Mucosa of descending colon (tissue), 3 donors: ENCODE results near the gene SPRED3. TPM values are rescaled to one million over a fixed set of nuclear protein-coding genes. Genes with fewer than 3 reads are reported as not detected.

Experiments used
- ATAC-seq: fragments of 200-7000 bp; cut with Tn5 transposase; one replicate; pipeline ENCODE4 v1.9.1; 2020; ENCODE audit warnings: mild to moderate bottlenecking, moderate library complexity
- DNase-seq, 3 donors: peaks; one replicate each; pipeline ENCODE4 v3.0.0-alpha.2; 2020
- H3K36me3 ChIP-seq: fragments of 200-600 bp; one replicate; pipeline ENCODE4 v1.8.0; 2021; ENCODE audit warnings: low read depth, mild to moderate bottlenecking
- H3K4me1 ChIP-seq: fragments of 200-600 bp; one replicate; pipeline ENCODE4 v1.8.0; 2021; ENCODE audit warnings: low read depth, mild to moderate bottlenecking
- H3K4me3 ChIP-seq: fragments of 200-600 bp; one replicate; pipeline ENCODE4 v1.8.0; 2021; ENCODE audit warnings: mild to moderate bottlenecking
- H3K9me3 ChIP-seq: fragments of 200-600 bp; one replicate; pipeline ENCODE4 v1.8.0; 2021; ENCODE audit warnings: mild to moderate bottlenecking
- CTCF ChIP-seq: fragments of 200-600 bp; IDR thresholded peaks from one replicate; pipeline ENCODE4 v1.8.0; 2022; ENCODE audit warnings: antibody characterized with exemption, mild to moderate bottlenecking
- intact Hi-C, 2 donors: fragments of 100-400 bp; cut with DNase I in 1 of 2; cut with micrococcal nuclease in 1 of 2; formaldehyde crosslinking; loops; one replicate each; pipeline versions ENCODE4 v1.11.0 to v1.11.1; 2022; cut with DNase I, micrococcal nuclease
- total RNA-seq, 3 donors: library from RNA; stranded (reverse); fragmentation: NEBNext Ultra II Directional in 2 of 3; extraction: Animal tissue kit (Norgen Biotek cat#: 25700) in 2 of 3; gene quantifications; one replicate each; pipeline versions ENCODE4 v1.2.1 to v1.2.4, GENCODE V29; 2021 to 2023
- donor health status: DM: no; HTN: no; CAD: no; lungs with moderate emphysema.
- donor health status: DM: no; HTN: no; CAD: no.
- donor health status: DM: no; HTN: yes; CAD: no.

Gene SPRED3
- total RNA-seq, 3 donors from 2014 or later, result 0.46 to 0.82 (median 0.80) TPM

DNA sequence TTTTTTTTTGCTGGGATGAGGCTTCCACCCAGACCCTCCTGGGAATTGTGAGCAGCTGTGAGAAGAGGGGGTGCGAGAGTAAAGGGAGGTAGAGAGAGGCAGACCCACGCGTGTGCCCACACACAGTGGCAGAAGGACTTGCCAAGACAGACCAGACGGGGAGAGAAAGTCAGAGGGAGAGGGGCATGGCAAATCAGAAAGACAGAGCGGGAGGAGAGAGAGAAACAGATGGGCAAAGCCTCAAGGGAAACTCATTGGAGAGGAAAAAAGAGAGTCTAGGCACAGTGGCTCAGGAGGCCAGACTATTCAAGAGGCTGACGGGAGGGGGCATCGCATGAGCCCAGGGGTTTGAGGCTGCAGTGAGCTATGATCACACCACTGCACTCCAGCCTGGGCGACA lies 35.9 kb upstream of the SPRED3 start:
- H3K36me3 ChIP-seq, result no peaks in the 10 kb centered on the region
- no peaks in the 10 kb centered on the region for H3K9me3 ChIP-seq
- no peak for TF ChIP-seq CTCF
- intact Hi-C loops, result no loop called here
- H3K4me1 ChIP-seq, result no peaks in the 10 kb centered on the region
- DNase-seq (no peak), ATAC-seq (no peak)
- H3K4me3 ChIP-seq, result no peak overlapping the region

DNA sequence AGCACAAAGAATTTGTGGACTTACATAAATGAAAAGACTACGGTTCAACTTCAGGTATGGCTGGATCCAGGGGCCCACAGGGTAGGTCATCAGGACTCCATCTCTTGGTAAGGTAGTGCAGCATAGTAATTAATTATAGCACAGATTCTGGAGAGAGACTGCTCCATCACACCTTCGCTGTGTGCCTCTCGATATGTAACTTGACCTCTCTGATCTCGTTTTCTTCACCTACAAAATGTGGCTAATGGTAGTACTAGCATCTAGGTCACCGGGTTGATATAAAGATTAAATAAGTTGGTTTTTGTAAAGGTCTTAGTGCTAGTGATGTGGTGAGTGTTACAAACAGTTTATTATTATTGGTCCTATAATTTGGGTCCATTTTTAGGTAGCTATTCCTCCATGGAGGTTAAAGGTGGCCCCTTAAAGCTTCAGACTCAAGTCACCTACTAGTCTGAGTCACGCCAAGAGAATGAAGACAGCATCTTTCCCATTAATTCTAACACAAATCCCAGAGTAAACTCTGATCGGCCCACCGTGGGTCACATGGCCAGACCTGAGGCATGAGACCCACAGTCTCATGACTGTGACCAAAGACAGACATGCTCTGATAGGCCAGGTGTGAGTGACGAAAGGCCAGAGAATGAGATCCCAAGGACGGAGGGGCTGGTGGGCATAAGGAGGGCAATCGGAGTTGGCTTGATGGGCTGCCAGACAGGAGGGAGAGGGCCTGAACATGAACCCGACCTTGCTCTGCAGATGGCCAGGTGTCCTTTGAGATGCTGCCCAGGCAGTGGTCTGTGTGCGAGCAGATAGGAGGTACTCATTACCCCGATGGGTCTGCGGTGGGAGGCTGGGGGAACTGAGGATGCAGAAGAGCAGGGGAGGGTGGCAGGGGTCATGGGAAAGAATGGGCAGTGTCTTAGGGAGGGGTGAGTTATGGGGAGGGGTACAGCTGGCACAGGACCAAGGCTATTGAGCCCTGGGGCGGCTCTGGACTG lies 32.5 kb upstream of the SPRED3 start:
- intact Hi-C loops, result no loop called here
- Histone ChIP-seq H3K9me3 (no peaks in the 10 kb centered on the region), H3K4me3 (no peak overlapping the region), H3K4me1 (no peaks in the 10 kb centered on the region), H3K36me3 (no peaks in the 10 kb centered on the region)
- ATAC-seq, result no peak
- TF ChIP-seq CTCF, result no peak
- no peak for DNase-seq

- intact Hi-C loops, result no loop called here
- DNase-seq (no peak), ATAC-seq (no peak)
- Histone ChIP-seq H3K4me3 (no peak overlapping the region), H3K36me3 (no peaks in the 10 kb centered on the region), H3K9me3 (no peaks in the 10 kb centered on the region), H3K4me1 (peaks cover 11% of the 10 kb centered on the region)
- TF ChIP-seq CTCF, result no peak
Observed at GRCh38 chr19:38358071-38358470, 30.4 kb upstream of the SPRED3 start.

GRCh38 chr19:38359242-38360021 lies 29.1 kb upstream of the SPRED3 start:
- Histone ChIP-seq H3K4me1 (peaks cover 12% of the 10 kb centered on the region), H3K4me3 (no peak overlapping the region), H3K36me3 (no peaks in the 10 kb centered on the region), H3K9me3 (no peaks in the 10 kb centered on the region)
- intact Hi-C loops, result no loop called here
- TF ChIP-seq CTCF, result no peak
- DNase-seq (no peak), ATAC-seq (no peak)

GRCh38 chr19:38360351-38360750 lies 28.1 kb upstream of the SPRED3 start:
- DNase-seq (no peak), ATAC-seq (no peak)
- no peak for TF ChIP-seq CTCF
- intact Hi-C loops, result no loop called here
- H3K4me3 ChIP-seq, result no peak overlapping the region
- no peaks in the 10 kb centered on the region for H3K36me3 ChIP-seq
- peaks cover 4% of the 10 kb centered on the region for H3K9me3 ChIP-seq
- H3K4me1 ChIP-seq, result peaks cover 12% of the 10 kb centered on the region
